Mesendoderm (in vitro differentiated cells): ENCODE results near the gene GLIS1.

ENCODE experiments used
- DNase-seq: peaks from one replicate; pipeline ENCODE4 v3.0.0; 2013
- H2AK5ac ChIP-seq: 2 replicates; pipeline ENCODE4 v1.6.1; 2013; ENCODE audit warnings: low read length, inconsistent platforms
- H2BK120ac ChIP-seq: 2 replicates; pipeline ENCODE4 v1.6.1; 2013; ENCODE audit warnings: low read depth, mild to moderate bottlenecking, low read length, moderate library complexity, mixed read lengths
- H2BK15ac ChIP-seq: replicated peaks from 2 replicates; pipeline ENCODE4 v1.6.1; 2013; ENCODE audit warnings: low read depth, mild to moderate bottlenecking, moderate library complexity
- H2BK5ac ChIP-seq: 2 replicates; pipeline ENCODE4 v1.6.1; 2013; ENCODE audit warnings: low read length, inconsistent platforms
- H3K18ac ChIP-seq: 2 replicates; pipeline ENCODE4 v1.6.1; 2013; ENCODE audit warnings: mild to moderate bottlenecking, low read length, mixed read lengths
- H3K23ac ChIP-seq: one replicate; pipeline ENCODE4 v1.6.1; 2013; ENCODE audit warnings: low read length
- H3K27ac ChIP-seq: 2 replicates; pipeline ENCODE4 v1.5.1; 2013; ENCODE audit warnings: low read depth, mild to moderate bottlenecking, inconsistent platforms, low read length, moderate library complexity
- H3K27me3 ChIP-seq: 2 replicates; pipeline ENCODE4 v1.6.1; 2013; ENCODE audit warnings: low read length, control low read depth, mild to moderate bottlenecking, inconsistent platforms; ENCODE audit not compliant: insufficient read depth, poor library complexity
- H3K36me3 ChIP-seq: 2 replicates; pipeline ENCODE4 v1.6.1; 2013; ENCODE audit warnings: low read length, inconsistent platforms; ENCODE audit not compliant: control insufficient read depth, insufficient read depth
- H3K4ac ChIP-seq: one replicate; pipeline ENCODE4 v1.6.1; 2013; ENCODE audit warnings: low read depth, mild to moderate bottlenecking, low read length, moderate library complexity
- H3K4me1 ChIP-seq: 2 replicates; pipeline ENCODE4 v1.6.1; 2013; ENCODE audit warnings: low read depth, low read length, inconsistent platforms; ENCODE audit not compliant: control insufficient read depth
- H3K4me2 ChIP-seq: 2 replicates; pipeline ENCODE4 v1.6.1; 2013; ENCODE audit warnings: low read length
- H3K4me3 ChIP-seq: 2 replicates; pipeline ENCODE4 v1.5.1; 2013; ENCODE audit warnings: mild to moderate bottlenecking, low read length
- H3K56ac ChIP-seq: one replicate; pipeline ENCODE4 v1.6.1; 2013; ENCODE audit warnings: low read length
- H3K79me1 ChIP-seq: 2 replicates; pipeline ENCODE4 v1.6.1; 2013; ENCODE audit warnings: low read length, inconsistent platforms
- H3K79me2 ChIP-seq: 2 replicates; pipeline ENCODE4 v1.6.1; 2013; ENCODE audit warnings: mild to moderate bottlenecking, low read length; ENCODE audit not compliant: control insufficient read depth, insufficient read depth
- H3K9ac ChIP-seq: 2 replicates; pipeline ENCODE4 v1.6.1; 2013; ENCODE audit warnings: low read length, inconsistent platforms
- H4K5ac ChIP-seq: one replicate; pipeline ENCODE4 v1.6.1; 2013; ENCODE audit warnings: low read length
- H4K8ac ChIP-seq: one replicate; pipeline ENCODE4 v1.6.1; 2013; ENCODE audit warnings: low read depth, mild to moderate bottlenecking, control low read depth, low read length, moderate library complexity
- WGBS: extraction: QIAGEN DNeasy Blood & Tissue Kit; methylation state at CpG from one replicate; pipeline ENCODE4 v1.1.7; 2013; ENCODE audit warnings: low lambda C conversion rate, missing lambda C conversion rate; ENCODE audit not compliant: insufficient coverage; ENCODE audit errors: extremely low coverage; 5-methylcytosine and 5-hydroxymethylcytosine counted together

The GLIS1 gene

DNA sequence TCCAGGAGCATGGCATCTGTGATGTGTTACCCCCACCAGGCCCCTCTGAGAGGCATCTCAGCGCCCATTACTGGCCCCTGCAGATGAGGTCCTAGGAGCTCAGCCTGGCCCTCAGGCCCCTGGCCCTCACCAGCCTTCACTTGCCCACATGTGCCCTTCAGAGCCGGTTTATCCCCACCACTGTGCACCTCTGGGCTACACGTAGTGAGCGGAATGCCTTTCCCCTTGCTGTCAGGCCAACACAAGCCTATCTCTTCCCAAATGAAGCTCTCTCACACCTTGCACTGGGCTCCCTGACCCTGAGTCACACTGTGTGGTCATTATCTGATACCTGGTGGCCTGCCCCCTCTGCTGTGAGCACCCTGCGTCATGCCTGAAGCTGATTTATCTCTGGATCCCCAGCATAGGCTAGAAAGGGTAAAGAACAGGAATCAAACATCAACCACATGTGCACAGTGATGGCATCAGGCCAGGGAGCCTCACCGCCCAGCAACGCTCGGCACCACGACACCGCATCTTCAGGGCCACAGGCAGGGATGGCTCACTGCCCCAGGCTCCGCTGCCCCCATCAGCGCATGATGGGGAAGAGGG lies 49.1 kb downstream of the GLIS1 start:
- no peaks in the 10 kb centered on the region for H3K79me2 ChIP-seq
- no peak overlapping the region for H3K23ac ChIP-seq
- H3K27me3 ChIP-seq, result no peaks in the 10 kb centered on the region
- H3K4me3 ChIP-seq, result no peak overlapping the region
- peaks cover 20% of the 10 kb centered on the region for H3K79me1 ChIP-seq
- no peak overlapping the region for H2BK15ac ChIP-seq
- H3K4me1 ChIP-seq, result peaks cover 37% of the 10 kb centered on the region
- H2BK5ac ChIP-seq, result no peak overlapping the region
- H3K56ac ChIP-seq, result no peak overlapping the region
- no peak overlapping the region for H4K5ac ChIP-seq
- no CpG with 5 or more reads among the region's 12 CpGs for WGBS
- no peak overlapping the region for H2AK5ac ChIP-seq
- peak; percentile 44 for DNase-seq
- H3K4ac ChIP-seq, result no peak overlapping the region
- H3K27ac ChIP-seq, result no peak overlapping the region
- no peak overlapping the region for H3K9ac ChIP-seq
- H3K36me3 ChIP-seq, result no peaks in the 10 kb centered on the region
- no peak overlapping the region for H3K18ac ChIP-seq
- no peak overlapping the region for H4K8ac ChIP-seq
- H3K4me2 ChIP-seq, result no peak overlapping the region
- H2BK120ac ChIP-seq, result no peak overlapping the region

DNA sequence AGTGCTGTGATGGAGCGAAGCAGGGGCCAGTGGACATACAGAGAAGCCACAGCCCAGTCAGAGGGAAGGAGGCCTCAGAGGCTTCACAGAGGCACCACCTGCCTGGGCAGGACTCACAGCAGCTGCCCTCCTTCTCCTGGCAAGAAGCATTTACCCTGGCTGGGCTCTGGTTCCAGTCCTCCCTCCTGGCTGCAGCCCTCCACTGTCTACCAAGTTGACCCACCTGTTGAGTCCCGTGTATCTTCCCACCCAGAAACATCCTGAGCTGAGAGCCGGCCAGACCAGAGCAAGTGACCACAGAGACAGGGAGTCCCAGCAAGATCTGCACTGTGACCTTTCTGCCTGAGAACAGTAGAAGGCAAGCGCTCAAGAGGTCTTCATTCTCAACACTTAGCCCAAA lies 49.7 kb downstream of the GLIS1 start:
- Histone ChIP-seq H3K18ac (no peak overlapping the region), H4K8ac (no peak overlapping the region), H2BK120ac (no peak overlapping the region), H2BK5ac (no peak overlapping the region), H3K56ac (no peak overlapping the region), H2BK15ac (no peak overlapping the region), H3K4me1 (peaks cover 36% of the 10 kb centered on the region), H3K79me2 (no peaks in the 10 kb centered on the region), H3K27ac (no peak overlapping the region), H3K4ac (no peak overlapping the region), H3K79me1 (peaks cover 18% of the 10 kb centered on the region), H3K27me3 (no peaks in the 10 kb centered on the region), H3K4me2 (no peak overlapping the region), H3K23ac (no peak overlapping the region), H2AK5ac (no peak overlapping the region), H3K4me3 (no peak overlapping the region), H3K36me3 (no peaks in the 10 kb centered on the region), H4K5ac (no peak overlapping the region), H3K9ac (no peak overlapping the region)
- WGBS, result no CpG with 5 or more reads among the region's 4 CpGs
- no peak for DNase-seq

GRCh38 chr1:53688381-53689102 lies 50.4 kb downstream of the GLIS1 start:
- Histone ChIP-seq H3K4me2 (no peak overlapping the region), H3K79me1 (peaks cover 19% of the 10 kb centered on the region), H3K36me3 (no peaks in the 10 kb centered on the region), H3K4ac (no peak overlapping the region), H3K9ac (no peak overlapping the region), H3K18ac (no peak overlapping the region), H3K56ac (no peak overlapping the region), H3K27ac (no peak overlapping the region), H3K4me3 (no peak overlapping the region), H4K8ac (no peak overlapping the region), H2AK5ac (no peak overlapping the region), H3K79me2 (no peaks in the 10 kb centered on the region), H4K5ac (no peak overlapping the region), H2BK5ac (no peak overlapping the region), H3K23ac (no peak overlapping the region), H2BK15ac (no peak overlapping the region), H3K27me3 (no peaks in the 10 kb centered on the region), H2BK120ac (no peak overlapping the region), H3K4me1 (peaks cover 30% of the 10 kb centered on the region)
- no peak for DNase-seq
- no CpG with 5 or more reads among the region's 10 CpGs for WGBS

GRCh38 chr1:53687901-53688300 lies 51.1 kb downstream of the GLIS1 start:
- Histone ChIP-seq H3K27me3 (no peaks in the 10 kb centered on the region), H3K18ac (no peak overlapping the region), H2BK120ac (no peak overlapping the region), H3K23ac (no peak overlapping the region), H3K79me2 (no peaks in the 10 kb centered on the region), H3K4ac (no peak overlapping the region), H3K4me3 (no peak overlapping the region), H4K8ac (no peak overlapping the region), H2BK15ac (no peak overlapping the region), H3K4me1 (peaks cover 30% of the 10 kb centered on the region), H3K9ac (no peak overlapping the region), H3K56ac (no peak overlapping the region), H2AK5ac (no peak overlapping the region), H3K79me1 (peaks cover 18% of the 10 kb centered on the region), H3K4me2 (no peak overlapping the region), H2BK5ac (no peak overlapping the region), H3K27ac (no peak overlapping the region), H3K36me3 (no peaks in the 10 kb centered on the region), H4K5ac (no peak overlapping the region)
- no peak for DNase-seq
- no CpG with 5 or more reads among the region's 19 CpGs for WGBS

DNA sequence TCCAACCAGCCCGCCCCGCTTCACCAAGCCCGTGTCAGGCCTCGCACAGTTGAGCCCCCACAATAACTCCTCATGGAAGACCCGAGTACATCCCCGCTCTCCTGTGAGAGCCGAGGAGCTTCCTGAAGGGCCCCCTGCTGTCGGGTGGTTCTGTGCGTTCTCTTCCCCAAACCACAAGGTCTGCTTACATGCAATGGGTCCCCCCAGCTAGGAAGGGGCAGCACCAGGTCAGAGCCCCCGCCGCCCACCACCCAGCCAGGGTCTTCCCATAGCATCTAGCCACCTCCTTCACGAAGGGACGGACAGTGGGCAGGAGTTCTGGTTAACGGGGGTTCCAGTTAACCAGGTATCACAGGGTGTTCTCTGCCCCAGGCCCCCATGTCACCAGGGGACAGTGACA lies 51.5 kb downstream of the GLIS1 start:
- H3K23ac ChIP-seq, result no peak overlapping the region
- H3K27ac ChIP-seq, result no peak overlapping the region
- H3K4me3 ChIP-seq, result no peak overlapping the region
- H3K4ac ChIP-seq, result no peak overlapping the region
- DNase-seq, result no peak
- no peak overlapping the region for H3K4me2 ChIP-seq
- no peak overlapping the region for H2BK120ac ChIP-seq
- no peak overlapping the region for H2BK5ac ChIP-seq
- no CpG with 5 or more reads among the region's 14 CpGs for WGBS
- no peak overlapping the region for H2AK5ac ChIP-seq
- H3K9ac ChIP-seq, result no peak overlapping the region
- H3K27me3 ChIP-seq, result no peaks in the 10 kb centered on the region
- no peaks in the 10 kb centered on the region for H3K36me3 ChIP-seq
- H3K18ac ChIP-seq, result no peak overlapping the region
- no peaks in the 10 kb centered on the region for H3K79me2 ChIP-seq
- no peak overlapping the region for H4K5ac ChIP-seq
- no peak overlapping the region for H2BK15ac ChIP-seq
- H3K56ac ChIP-seq, result no peak overlapping the region
- H3K4me1 ChIP-seq, result peaks cover 29% of the 10 kb centered on the region
- no peak overlapping the region for H4K8ac ChIP-seq
- peaks cover 17% of the 10 kb centered on the region for H3K79me1 ChIP-seq

GRCh38 chr1:53686965-53687267 lies 52.0 kb downstream of the GLIS1 start:
- Histone ChIP-seq H3K4ac (no peak overlapping the region), H3K79me2 (no peaks in the 10 kb centered on the region), H2BK15ac (no peak overlapping the region), H3K4me1 (peaks cover 25% of the 10 kb centered on the region), H2AK5ac (no peak overlapping the region), H3K79me1 (peaks cover 13% of the 10 kb centered on the region), H2BK120ac (no peak overlapping the region), H3K27me3 (no peaks in the 10 kb centered on the region), H3K27ac (no peak overlapping the region), H3K4me3 (no peak overlapping the region), H4K5ac (no peak overlapping the region), H2BK5ac (no peak overlapping the region), H3K56ac (no peak overlapping the region), H4K8ac (no peak overlapping the region), H3K4me2 (no peak overlapping the region), H3K23ac (no peak overlapping the region), H3K18ac (no peak overlapping the region), H3K36me3 (no peaks in the 10 kb centered on the region), H3K9ac (no peak overlapping the region)
- no CpG with 5 or more reads among the region's 7 CpGs for WGBS
- no peak for DNase-seq
